IPS-18a (cell line): ENCODE results near the gene RPL31.

Source experiments
- H3K27ac ChIP-seq: one replicate; pipeline ENCODE4 v1.5.1; 2013; ENCODE audit warnings: low read length
- H3K27me3 ChIP-seq: one replicate; pipeline ENCODE4 v1.6.1; 2013; ENCODE audit warnings: mild to moderate bottlenecking, low read length; ENCODE audit not compliant: control insufficient read depth, insufficient read depth
- H3K36me3 ChIP-seq: one replicate; pipeline ENCODE4 v1.6.1; 2013; ENCODE audit warnings: low read depth, low read length; ENCODE audit not compliant: control insufficient read depth
- H3K4me1 ChIP-seq: one replicate; pipeline ENCODE4 v1.6.1; 2013; ENCODE audit warnings: low read depth, low read length; ENCODE audit not compliant: control insufficient read depth
- H3K4me3 ChIP-seq: one replicate; pipeline ENCODE4 v1.5.1; 2013; ENCODE audit warnings: low read length
- H3K9ac ChIP-seq: one replicate; pipeline ENCODE4 v1.6.1; 2013; ENCODE audit warnings: mild to moderate bottlenecking, low read length, moderate library complexity
- H3K9me3 ChIP-seq: one replicate; pipeline ENCODE4 v1.6.1; 2013; ENCODE audit warnings: low read depth, low read length; ENCODE audit not compliant: control insufficient read depth

The RPL31 gene

DNA sequence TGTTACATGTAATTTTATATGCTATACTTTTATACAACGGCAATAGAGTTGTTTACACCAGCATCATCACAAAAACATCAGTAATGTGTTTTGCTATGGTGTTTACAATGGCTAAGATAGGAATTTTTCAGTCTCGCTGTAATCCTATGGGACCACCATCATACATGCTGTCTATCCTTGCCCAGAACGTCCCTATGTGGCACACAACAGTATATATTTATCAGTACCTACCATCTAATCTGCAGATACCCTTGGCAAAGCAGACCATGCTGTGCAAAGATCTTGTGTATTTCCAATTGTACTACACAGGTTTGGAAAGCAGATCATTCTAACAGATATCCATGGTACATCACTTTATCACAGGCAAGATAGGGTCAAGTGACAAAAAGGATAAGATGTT lies 15.3 kb downstream of the RPL31 start:
- Histone ChIP-seq H3K4me1 (no peaks in the 10 kb centered on the region), H3K9ac (no peak overlapping the region), H3K36me3 (peaks cover 39% of the 10 kb centered on the region), H3K27me3 (no peaks in the 10 kb centered on the region), H3K27ac (no peak overlapping the region), H3K9me3 (no peaks in the 10 kb centered on the region), H3K4me3 (no peak overlapping the region)

DNA sequence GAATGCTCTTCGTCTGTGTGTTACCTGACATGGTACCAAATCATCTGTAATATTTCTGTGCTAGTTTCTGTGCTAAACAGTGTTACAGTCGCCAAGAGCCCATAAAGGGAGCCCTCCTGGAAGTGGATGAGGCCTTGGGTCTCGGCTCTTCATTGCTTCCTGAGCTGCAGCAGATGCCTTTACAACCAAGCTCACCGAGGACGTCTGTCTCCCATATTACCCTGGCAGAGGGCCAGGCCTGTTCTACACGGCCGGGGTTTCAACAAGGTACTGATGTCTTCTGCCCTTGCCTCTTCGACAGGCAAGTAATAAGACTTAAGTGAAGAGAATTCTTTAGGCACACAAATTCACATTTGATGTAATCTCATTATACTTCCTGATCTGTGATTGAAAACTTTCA lies 16.8 kb downstream of the RPL31 start:
- peaks cover 39% of the 10 kb centered on the region for H3K36me3 ChIP-seq
- H3K27ac ChIP-seq = no peak overlapping the region
- no peak overlapping the region for H3K9ac ChIP-seq
- no peaks in the 10 kb centered on the region for H3K27me3 ChIP-seq
- H3K9me3 ChIP-seq = no peaks in the 10 kb centered on the region
- H3K4me1 ChIP-seq = no peaks in the 10 kb centered on the region
- H3K4me3 ChIP-seq = no peak overlapping the region

DNA sequence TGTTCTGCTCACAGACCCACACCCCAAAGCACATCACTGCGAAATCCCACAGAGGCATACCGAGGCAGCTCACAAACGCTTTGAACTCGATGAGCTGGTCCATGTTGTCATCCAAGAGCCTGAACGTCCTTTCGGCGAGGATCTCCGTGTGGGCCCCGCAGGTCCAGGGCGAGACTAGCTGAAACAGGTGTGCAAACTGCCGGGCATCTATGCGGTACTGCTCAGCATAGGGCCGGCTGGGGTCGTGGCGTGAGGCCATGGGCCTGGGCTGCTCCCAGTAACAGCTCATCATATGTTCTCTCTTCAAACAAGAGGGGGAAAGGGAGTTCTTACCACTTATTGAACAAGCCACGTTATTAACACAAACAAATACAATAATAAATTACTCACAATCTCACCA lies 20.1 kb downstream of the RPL31 start:
- Histone ChIP-seq H3K4me1 (peaks cover 15% of the 10 kb centered on the region), H3K27me3 (no peaks in the 10 kb centered on the region), H3K9me3 (no peaks in the 10 kb centered on the region), H3K36me3 (peaks cover 32% of the 10 kb centered on the region), H3K4me3 (no peak overlapping the region), H3K27ac (no peak overlapping the region), H3K9ac (no peak overlapping the region)

GRCh38 chr2:101023327-101024107 lies 21.4 kb downstream of the RPL31 start:
- no peak overlapping the region for H3K9ac ChIP-seq
- H3K36me3 ChIP-seq = peaks cover 30% of the 10 kb centered on the region
- H3K4me1 ChIP-seq = peaks cover 15% of the 10 kb centered on the region
- H3K4me3 ChIP-seq = no peak overlapping the region
- H3K9me3 ChIP-seq = no peaks in the 10 kb centered on the region
- H3K27me3 ChIP-seq = no peaks in the 10 kb centered on the region
- H3K27ac ChIP-seq = no peak overlapping the region

GRCh38 chr2:101025561-101025960 lies 23.5 kb downstream of the RPL31 start:
- Histone ChIP-seq H3K4me3 (no peak overlapping the region), H3K9ac (no peak overlapping the region), H3K9me3 (no peaks in the 10 kb centered on the region), H3K27me3 (no peaks in the 10 kb centered on the region), H3K36me3 (peaks cover 15% of the 10 kb centered on the region), H3K27ac (no peak overlapping the region), H3K4me1 (peaks cover 15% of the 10 kb centered on the region)

DNA sequence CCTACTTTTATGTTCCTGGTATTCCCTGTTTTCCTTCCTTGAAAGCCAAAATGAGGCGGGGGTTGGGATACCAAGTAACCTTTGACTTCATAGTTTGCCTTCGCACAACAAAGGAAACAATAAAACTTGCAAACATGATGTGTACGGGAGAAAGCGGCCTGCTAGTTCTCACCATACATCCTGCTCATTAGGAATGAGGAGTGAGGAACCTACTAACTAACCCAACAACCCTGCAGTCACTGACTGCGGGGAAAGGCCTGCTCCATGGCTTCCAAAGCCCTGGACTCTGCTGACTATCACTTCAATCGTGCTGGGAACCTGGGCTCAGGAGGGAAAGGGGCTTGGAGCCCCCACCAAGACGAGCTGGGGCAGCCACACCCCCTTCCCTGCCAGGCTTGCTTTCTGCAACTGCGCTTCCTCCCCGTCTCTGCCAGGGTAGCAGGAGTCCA lies 24.2 kb downstream of the RPL31 start:
- Histone ChIP-seq H3K9me3 (no peaks in the 10 kb centered on the region), H3K27ac (no peak overlapping the region), H3K27me3 (no peaks in the 10 kb centered on the region), H3K4me1 (peaks cover 15% of the 10 kb centered on the region), H3K4me3 (no peak overlapping the region), H3K36me3 (peaks cover 9% of the 10 kb centered on the region), H3K9ac (peak overlapping the region; percentile 2)

DNA sequence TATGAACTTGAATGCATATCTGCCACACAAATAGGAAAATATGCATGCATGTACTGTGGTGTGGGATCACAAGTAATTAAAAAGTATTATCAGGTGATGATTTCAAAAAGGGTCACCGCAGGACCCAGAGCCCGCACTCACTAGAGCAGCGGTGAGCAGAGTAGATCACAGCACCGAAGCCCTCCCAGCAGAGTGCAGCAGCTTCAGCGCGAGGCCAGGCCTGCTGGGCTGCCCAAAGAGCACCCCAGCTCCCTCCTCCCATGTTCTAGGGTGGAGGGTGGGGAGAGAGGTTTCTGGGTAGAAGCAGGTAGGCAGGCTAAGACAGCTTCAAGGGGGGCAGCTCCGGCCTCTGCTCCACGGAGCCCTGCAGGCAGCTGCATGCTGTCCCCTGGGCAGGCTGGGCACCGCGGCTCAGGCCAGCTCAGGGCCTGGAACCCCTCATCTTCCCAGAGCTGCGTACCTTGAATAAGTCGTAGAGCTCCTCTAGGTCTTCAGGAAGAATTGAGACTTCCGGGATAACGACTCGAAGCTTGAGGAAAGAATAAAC lies 24.9 kb downstream of the RPL31 start:
- H3K4me1 ChIP-seq = peaks cover 15% of the 10 kb centered on the region
- no peaks in the 10 kb centered on the region for H3K27me3 ChIP-seq
- no peaks in the 10 kb centered on the region for H3K9me3 ChIP-seq
- no peak overlapping the region for H3K4me3 ChIP-seq
- H3K27ac ChIP-seq = no peak overlapping the region
- H3K9ac ChIP-seq = no peak overlapping the region
- peaks cover 2% of the 10 kb centered on the region for H3K36me3 ChIP-seq

- Histone ChIP-seq H3K36me3 (peaks cover 5% of the 10 kb centered on the region), H3K27ac (no peak overlapping the region), H3K4me3 (no peak overlapping the region), H3K9me3 (no peaks in the 10 kb centered on the region), H3K27me3 (no peaks in the 10 kb centered on the region), H3K4me1 (peaks cover 15% of the 10 kb centered on the region), H3K9ac (no peak overlapping the region)
These were observed 25.8 kb downstream of the RPL31 start for GRCh38 chr2:101027852-101028251.

GRCh38 chr2:101030866-101031554 lies 28.9 kb downstream of the RPL31 start:
- Histone ChIP-seq H3K27me3 (no peaks in the 10 kb centered on the region), H3K4me3 (no peak overlapping the region), H3K4me1 (peaks cover 9% of the 10 kb centered on the region), H3K9ac (no peak overlapping the region), H3K36me3 (peaks cover 12% of the 10 kb centered on the region), H3K27ac (no peak overlapping the region), H3K9me3 (no peaks in the 10 kb centered on the region)

DNA sequence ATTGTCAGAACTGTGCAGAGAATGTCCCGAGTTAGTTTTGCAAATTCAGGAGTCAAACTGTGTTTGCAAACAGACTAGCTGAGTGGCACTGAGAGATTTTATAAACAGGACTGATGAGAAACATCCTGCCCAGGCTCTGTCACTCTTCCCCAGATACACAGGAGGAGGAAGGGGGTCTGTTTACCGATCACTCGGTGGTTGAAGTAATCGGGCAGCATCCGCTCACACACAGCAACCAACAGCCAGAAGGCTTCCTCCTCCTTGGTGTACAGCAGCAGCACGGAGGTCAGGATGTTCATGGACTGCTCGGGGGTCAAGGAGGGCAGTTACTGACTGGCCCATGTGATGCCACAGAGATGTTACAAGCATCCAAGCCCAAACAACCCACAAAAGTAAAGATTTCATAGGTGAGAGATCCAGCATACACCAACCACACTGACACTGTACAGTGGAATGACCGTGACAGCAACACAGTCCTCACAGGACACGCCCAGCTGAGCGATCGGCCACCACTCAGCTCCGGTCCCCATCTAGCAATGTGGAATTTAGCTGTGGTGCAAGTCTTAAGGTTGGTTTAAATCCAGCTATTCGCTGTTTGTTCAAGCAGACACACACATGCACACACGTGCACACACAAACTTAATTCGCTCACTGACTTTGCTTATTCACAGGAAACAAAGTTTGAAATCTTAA lies 30.1 kb downstream of the RPL31 start:
- Histone ChIP-seq H3K27ac (no peak overlapping the region), H3K4me1 (no peaks in the 10 kb centered on the region), H3K36me3 (peaks cover 12% of the 10 kb centered on the region), H3K9me3 (no peaks in the 10 kb centered on the region), H3K9ac (no peak overlapping the region), H3K4me3 (no peak overlapping the region), H3K27me3 (no peaks in the 10 kb centered on the region)

GRCh38 chr2:101036562-101036961 lies 34.5 kb downstream of the RPL31 start:
- Histone ChIP-seq H3K36me3 (peaks cover 12% of the 10 kb centered on the region), H3K27me3 (no peaks in the 10 kb centered on the region), H3K9ac (no peak overlapping the region), H3K9me3 (no peaks in the 10 kb centered on the region), H3K4me1 (no peaks in the 10 kb centered on the region), H3K27ac (no peak overlapping the region), H3K4me3 (no peak overlapping the region)
